Hematopoietic multipotent progenitor cell treated with erythropoietin and hydrocortisone succinate and interleukin-3 and kit ligand, for 4 days (in vitro differentiated cells): Measurements from ENCODE around the gene KCNMA1.
A peak's percentile ranks its signal among the peaks of the same experiment; 100 is the strongest.

ENCODE experiments used
- DNase-seq: peaks from one replicate; pipeline ENCODE4 v3.0.0-alpha.2; 2015

Gene KCNMA1

DNA sequence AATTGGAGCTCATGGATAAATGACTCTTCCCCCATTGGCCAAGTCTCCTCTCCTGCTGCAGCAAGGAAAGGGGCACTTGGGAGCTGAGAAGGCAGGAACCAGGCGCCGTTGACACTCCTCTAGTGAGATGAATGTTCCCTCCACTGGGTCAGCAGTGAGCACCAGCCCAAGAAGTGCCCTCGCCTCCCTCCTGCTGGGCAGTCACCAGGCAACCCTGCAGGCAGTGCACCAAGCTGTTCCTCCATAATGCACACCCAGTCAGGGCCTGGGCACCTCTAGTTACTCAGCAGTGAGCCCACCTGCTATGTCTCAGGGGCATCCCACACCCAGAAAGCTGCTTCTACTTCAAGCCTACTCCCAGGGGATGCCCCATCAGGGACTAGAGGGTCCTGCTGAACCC, 84.3 kb downstream of the KCNMA1 start:
- DNase-seq, result no peak

DNA sequence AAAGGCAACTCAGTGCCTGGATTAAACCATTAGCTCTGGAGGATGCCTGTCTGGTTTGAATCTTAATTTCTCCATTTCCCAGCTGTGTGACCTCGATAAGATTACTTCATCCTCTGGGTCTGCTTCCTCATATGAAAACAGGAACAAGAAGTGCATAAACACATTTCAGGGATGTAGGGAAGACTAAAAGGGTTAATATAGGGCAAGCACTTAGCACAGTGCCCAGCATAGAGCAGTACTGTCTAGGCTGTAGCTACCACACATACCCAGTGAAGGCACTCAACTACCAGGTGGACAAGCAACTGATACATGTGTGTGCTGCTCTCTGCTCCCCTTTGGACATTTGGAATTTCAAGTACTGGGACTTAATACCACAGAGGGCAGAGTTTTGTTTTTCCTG, 85.4 kb downstream of the KCNMA1 start:
- peak; percentile 41 for DNase-seq

DNA sequence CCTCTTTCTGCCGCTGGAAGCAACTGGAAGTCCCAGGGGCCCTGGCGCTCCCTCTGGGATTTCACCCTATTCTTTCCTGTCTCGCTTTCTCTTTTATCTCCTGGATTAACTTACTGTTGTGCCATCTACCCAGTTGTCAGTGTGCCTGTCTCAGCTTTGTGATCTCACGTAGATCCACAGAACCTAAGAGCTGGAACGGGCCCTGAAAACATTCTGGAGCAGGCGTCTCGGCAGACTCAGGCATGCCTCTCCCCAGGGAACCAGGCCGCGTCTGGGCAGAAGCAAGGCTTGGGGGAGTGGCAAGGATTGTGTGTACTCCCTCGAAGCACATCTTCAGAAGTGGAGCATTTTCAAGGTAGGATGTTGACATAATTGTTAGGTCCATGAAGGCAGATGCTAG, 87.2 kb downstream of the KCNMA1 start:
- DNase-seq, result no peak

DNA sequence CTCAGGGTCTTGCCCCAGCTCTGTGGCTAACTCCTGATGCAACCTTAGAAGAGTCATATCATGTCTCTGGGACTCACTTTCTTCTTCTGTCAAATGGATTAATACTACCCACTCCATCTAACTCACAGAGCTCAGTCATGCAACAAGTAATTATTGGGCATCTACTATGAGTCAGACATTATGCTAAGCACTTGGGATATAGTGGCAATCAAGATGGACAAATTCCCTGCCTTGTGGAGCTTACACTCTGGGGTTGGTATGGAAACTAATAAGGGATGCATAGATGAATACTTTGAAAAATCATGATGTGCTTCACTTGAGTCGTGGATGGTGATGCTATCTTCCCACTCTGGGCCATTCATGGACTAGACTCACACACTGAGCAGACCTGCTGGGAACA, 88.9 kb downstream of the KCNMA1 start:
- no peak for DNase-seq

DNA sequence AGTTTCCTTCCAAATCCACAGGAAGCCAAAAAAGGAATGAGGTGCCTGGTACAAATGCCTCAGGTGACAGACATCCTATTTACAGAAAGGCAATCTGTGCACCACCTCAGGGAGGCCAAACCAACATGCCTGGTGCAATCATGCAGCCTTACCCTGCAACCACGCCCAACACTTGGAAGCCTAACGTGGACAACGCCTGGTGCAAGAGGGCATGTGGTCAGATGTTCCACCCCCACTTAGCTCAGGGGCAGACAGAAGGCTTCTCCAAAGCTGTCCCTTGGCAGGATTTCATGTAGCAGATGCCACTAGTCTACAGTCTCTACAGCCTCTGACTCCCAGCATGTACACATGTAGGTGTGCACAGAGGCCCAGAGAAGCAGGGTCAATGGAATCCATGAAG, 89.5 kb downstream of the KCNMA1 start:
- no peak for DNase-seq

DNA sequence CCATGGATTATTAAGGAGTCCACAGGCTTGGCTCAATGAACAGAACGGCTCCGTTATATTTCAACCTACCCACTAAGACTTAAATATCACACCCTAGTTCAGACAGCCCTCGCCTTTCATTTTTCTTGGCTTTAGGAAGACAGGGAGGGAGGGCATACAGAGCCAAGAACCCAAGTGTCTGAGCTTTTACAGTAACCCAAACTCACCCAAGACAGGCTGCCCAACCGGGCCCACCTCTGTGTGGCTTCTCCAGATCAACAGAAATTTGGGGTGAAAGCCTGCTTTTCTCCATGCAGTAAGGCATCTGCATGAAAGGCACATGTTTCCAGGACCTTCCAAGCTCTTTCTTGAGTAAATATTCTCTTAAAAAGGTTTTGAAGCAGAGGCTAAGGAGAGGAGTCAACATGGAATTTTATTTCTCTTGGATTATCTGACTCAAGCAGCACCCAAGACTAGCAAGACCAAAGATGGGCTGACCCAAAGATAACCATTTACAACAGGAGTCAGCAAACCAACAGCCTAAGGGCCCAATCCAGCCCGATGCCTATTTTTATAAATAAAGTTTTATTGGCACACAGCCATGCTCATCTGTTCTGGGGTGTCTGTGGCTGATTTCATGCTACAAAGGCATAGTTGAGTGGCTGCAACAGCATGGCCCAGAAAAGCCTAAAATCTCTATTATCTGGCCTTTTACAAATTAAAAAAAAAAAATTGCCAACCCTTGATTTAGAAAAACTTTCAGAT, 90.1 kb downstream of the KCNMA1 start:
- DNase-seq, result no peak

DNA sequence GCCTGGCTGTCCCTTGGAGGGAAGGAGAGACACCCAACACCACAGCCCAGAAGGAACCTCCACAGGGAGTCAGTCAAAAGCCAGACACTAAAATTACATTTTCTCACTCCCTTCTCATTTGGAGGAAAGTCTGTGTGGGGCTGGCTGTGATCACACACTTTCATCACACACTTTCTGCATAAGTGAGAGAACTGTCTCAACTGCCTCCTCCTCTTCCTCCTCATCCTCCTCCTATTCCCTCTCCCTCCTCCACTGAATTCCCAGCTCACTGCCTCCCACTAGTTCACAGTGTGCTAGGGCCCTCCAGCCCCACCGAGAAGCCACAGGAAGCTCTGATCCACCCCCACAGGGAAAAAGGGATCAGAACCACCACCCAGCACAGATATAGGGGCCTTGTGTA, 91.6 kb downstream of the KCNMA1 start:
- no peak for DNase-seq

DNA sequence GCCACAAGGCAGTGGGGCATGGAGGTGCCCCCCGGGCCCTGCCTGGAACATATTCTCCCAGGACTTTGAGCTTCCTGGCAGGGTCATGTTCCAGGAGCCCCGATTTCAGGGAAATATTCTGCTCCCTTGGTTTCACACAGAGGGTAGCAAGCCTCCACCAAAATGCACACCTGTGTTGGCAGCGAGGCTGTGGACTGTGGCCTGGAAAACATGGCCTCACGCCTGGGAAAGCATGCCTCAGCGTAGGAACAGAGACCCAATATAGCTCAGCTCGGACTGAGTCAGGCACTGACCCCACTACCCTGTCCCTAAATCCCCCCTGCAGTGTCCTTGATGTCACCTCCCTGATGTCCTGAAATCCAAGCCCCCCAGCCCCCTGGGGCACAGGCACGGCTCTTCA, 92.0 kb downstream of the KCNMA1 start:
- DNase-seq, result no peak

DNA sequence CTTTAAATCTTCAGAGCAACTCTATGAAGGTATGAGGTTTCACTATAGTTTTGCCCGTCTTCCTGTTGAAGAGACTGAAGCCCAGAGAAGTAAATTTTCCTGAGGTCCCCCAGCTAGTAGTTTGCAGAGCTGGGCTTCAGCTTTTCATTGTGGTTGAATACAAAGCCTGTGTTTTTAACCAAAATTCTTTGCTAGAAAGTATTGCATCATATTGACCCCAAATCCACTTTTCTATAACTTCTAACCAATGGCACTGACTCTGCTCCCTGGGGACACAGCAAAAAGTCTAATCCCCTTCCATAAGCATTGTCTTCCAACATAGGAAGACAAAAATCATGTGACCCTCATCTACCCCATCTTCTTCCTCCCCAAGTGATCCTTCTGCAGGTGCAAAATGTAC, 93.0 kb downstream of the KCNMA1 start:
- DNase-seq, result no peak

DNA sequence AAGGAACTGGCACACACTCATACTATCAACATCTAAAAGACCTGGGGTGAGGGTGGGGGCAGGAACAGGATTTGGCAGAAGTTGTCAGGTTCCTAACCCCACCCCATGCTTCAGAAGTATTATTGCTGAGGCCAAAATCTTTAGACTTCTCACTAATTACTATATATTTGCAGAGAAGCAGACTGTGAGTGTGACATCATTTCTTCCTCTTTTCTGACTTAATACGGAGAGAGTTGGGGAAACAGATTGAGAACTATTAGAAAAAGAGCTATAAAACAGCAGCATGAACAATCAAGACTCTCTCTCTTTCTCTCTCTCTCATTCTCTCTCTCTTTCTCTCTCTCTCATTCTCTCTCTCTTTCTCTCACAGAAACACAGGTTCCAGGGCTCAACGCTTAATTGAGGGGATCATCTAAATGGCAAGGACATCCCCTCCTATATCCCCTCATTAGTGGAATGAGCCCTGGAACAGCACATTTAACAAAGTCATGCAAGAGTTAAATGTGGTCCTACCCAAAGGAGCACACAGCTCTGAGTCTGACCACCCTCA, 94.8 kb downstream of the KCNMA1 start:
- no peak for DNase-seq

DNA sequence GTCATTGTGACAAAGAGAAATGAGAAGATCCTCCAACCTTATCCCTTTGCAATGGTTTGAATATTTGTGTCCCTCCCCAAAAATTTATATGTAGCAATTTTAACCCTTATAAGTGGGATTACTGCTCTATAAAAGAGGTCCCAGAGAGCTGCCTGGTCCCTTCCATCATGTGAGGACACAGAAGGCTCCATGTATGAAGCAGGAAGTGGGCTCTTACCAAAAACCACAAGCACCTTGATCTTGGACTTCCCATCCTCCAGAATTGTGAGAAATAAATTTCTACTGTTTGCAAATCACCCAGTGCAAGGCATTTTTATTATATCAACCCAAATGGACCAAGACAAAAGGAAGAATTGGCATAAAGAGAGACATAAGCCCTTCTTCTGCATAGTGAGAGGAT, 95.7 kb downstream of the KCNMA1 start:
- DNase-seq, result no peak

DNA sequence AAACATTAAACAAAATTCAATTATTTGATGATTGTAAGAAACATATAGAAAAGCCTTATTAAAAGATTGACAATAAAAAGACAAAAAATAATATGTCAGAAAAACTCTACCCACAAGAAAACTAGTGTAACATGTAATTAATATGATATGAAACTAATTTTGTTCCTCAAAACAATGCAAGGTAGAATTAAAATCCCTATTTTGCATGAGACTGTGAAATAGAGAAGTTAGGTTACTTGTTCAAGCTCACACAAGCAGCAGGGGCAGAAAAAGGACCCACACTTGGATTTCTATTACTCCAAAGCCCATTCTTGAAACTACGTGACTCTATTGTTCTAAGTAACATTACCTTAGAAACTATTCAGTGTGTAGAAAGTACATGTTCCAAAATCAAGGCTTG, 96.4 kb downstream of the KCNMA1 start:
- DNase-seq, result no peak

DNA sequence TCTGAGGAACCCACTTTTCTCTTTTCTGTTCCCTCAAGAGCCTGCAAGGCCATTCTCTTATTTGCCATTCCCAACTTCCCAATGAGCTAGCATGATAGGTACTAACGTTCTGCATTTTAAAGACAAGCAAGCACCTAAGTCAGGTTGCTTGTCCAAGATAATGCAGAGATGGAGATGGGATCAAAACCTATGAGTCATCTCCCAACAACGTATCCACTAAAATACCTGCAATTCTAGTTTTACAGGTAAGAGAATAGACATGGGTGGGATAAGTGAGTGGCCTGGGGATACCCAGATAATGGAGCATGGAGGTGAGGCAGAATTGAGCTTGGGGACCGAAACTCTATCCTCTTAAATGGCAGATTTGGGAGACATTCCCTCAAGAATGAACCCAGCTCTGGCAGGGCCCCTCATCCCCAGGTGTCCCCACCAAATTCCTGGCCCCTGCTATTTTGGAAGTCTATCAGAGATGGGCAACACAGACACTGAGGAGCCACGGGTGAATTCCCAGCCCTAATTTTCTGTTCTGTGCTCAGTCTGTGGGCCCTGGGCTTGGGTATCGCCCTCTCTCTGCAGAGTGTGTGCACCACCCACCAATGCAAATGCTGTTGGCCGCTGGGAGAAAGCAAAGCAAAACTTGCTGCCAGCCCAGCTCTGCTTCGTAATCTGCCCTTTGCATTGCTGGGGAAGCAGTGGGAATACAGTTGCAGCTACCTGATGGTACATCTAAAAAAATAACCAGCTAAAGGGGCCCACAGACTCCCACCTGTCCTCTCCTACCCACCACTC, 98.3 kb downstream of the KCNMA1 start:
- DNase-seq, result no peak

DNA sequence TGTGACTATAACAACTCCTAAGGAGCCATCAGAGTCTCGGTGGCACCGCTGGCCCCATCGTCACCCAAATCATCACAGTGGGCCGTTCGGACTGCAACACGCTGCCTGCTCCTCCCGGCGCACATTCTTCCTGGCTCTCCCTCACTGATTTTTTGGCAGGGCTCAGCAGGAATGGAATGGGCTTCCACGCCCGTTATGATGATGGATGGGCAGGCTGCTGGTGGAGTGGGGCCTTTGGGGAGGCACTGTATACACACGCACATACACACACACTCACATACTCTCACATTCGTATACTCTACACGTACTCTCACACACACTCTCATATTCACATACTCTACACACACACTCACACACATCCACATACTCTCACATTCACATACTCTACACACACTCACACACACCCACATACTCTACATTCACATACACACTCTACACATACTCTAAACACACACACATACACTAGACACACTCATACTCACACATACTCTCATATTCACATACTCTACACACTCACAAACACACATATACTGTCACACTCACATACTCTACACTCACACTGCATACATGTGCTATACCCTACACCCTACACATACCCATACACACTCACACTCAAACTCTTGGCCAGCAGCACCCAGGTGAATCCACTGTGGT, 99.8 kb downstream of the KCNMA1 start:
- no peak for DNase-seq

DNA sequence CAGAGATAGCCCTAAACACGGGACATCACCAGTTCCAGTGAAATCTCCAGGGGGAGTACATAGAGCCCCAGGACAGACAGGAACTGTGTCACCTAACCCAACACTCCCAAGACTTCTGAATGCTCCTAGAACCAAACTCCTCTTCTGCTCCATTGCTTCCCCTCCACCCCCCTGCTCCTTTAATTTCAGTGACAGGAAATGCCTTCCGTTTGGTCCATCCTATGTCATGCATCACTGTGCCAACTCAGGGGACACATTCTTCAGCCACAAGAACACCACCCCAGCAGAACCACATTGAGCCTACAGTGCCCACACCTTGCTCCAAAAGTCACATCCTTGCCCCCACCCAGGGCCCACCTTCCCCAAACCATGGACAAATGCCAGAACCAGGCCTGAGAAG, 100.5 kb downstream of the KCNMA1 start:
- no peak for DNase-seq

DNA sequence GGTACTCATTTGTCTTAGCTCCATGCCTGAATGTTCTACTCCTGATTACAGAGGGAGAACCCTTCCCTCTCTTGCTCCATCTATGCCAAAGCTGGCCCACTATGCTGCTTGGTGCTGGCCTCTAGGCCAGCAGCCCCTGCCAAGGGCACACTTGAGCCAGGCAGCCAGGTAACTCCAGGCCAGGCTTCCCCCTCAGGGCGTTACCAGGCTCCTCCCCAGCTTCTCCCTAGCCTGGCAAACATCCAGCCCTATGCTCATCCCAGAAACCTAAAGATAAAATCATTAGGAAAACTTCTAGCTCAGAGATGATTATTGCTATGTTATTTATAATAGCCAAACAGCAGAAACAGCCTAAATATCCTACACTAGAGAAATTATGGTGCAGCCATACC, 103.7 kb downstream of the KCNMA1 start:
- DNase-seq, result no peak

DNA sequence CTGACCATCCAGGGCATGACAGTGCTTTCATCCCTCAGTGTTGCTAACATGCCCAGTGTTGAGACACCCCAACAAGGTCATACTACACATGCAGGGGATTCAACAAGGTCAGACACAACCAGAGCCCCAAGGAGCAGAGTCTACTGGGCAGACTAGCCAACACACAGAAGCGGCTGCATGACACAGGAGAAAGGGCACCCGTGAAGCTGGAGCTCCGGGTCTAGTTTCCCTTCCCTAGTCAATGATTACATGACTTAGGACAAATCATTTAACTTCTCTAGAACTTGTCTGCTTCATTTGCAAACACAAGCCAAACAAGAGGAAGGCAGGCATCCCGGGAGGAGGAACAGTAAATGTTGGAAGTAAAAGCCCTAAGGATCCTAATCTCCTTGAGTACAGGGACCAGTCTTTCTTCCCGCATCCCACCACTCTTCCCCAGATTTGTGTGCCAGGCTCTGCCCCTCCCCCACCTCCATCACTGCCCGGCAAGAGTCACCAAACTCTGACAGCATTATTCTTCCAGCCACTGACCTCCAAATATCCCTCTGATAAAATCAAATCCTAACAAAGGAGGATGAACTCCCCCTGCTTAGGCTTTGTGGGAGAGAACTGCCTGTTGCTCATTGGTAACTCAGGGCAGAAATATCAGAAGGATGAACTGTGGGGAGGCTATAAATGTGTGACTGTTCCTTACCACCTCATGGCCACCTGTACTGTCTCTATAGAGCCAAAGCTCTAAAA, 104.3 kb downstream of the KCNMA1 start:
- no peak for DNase-seq

DNA sequence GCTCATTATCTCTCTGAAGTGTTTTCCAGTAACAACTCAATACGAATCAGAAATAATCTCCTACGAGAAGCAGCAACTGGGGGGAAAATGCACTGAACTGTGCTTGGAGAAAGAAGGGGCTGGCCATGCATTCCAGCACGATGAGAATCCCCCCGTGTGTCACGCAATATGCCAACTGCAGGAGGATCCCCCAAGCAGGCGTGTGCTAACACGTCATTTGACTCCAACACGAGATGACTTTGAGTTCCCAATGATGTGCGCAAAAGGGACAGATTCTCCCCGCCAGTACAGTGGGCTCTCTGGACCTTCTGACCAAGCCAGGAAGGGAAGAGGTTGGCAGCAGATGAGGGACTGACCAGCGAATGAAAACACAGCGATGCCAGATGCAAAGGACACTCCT, 105.5 kb downstream of the KCNMA1 start:
- no peak for DNase-seq

DNA sequence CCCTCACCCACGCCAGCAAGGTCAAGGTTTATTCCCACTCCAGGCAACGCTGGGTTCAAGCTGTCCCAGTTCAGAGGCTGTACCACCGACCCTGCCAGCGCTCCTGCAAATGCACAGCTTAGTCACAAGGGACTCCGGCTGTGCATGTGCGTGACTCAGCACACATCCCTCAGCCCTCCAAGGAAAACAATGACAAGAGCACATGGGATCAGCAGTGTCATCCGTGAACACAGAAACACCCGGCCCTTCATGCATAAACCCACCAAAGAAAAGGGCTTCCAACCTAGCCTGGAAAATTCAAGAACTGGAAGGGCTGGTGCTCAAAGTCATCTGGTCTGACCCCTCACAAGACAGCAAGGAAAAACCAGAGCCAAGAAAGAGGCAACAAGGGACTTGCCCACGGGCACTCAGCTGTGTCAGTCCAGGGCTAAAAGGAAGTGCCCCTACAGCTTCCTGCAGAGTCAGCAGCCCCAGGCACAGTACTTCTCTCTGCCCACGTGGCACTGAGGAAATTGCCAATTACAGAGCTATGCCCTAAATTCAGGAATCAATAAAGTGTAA, 106.1 kb downstream of the KCNMA1 start:
- DNase-seq, result no peak

DNA sequence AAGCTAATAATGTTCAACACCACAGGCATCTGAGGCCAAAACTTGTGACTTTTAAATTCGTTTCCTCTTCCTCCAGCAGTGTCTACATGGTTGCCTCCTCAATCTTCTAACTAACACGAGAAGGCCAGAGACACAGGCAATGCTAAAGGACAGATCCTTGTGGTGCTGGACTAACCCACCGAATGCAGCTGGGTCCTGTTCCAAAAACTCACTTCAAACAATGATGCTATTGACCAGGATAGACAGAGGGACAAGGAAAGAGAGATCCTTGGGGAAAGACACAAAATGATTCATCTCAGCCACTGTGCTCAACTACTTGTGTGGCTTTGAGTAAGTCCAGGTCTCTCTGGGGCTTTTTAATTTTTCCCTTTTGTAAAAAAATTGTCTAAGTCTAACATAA, 107.6 kb downstream of the KCNMA1 start:
- DNase-seq, result no peak

DNA sequence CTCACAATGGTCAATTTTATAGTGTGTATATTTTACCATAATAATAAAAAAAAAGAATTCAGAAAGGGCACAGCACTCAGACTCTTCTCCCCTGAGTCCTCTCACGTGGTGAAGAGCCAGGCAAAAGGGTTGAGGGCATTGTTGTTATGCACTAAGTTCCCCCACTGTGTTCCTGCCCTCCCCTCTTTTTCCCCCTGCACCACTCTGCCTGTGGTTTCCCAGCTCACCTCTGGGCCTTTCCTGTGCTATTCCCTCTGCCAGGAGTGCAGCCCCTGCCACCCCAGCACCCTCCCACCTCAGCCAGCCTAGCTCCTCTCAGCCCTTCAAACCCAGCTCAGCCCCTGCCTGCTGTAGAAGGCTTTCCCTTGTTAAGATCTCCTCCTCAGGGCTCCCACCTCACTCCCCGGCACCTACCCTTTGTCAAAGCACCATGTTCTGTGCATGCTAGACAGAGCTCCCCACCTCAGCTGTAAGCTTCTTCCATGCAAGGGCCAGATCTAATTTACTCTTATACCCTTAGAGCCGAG, 108.5 kb downstream of the KCNMA1 start:
- DNase-seq, result no peak

DNA sequence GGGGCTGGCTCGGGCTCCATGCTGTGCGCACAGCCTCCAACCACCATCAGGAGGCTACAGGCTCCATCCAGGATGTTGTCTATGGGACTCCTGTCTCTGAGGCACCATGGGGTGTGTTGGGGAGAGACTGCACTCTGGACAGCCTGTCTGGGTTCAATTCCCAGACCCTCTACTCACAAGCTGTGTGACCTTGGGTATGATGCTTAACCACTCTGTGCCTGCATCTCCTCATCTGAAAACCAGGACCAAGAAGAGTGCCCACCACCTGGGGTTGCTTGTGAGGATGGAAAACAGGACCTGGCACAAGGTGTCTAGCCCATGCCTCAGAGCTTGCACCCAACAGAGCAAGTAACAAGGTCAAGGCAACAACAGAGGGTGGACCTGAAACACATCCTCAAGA, 109.8 kb downstream of the KCNMA1 start:
- no peak for DNase-seq
